ENCODE results near the gene NR0B1.

DNA sequence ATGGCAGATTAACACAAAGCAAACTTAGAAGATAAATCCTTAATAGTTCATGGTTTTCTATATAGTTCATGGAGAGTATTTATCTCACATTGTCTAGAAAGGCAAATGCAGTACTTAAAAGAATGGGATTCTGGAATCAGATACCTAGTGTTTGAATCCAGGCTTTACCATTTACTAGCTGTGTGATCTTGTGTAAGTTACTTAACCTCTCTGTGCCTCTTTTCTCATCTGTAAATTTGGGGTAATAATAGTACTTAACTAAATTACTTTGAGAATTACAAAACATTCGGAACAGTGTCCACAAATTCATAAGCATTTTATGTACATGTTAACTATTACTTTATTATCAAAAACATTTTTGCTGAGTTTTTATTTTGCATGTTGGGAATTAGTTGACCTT is 46.4 kb downstream of the NR0B1 start:
- TF ChIP-seq MXI1 (IDR thresholded peaks at IDR 0.05; ENCODE audit: borderline replicate concordance, low read depth, low read length) (no peak), POLR2A (IDR thresholded peaks at IDR 0.05; ENCODE audit: low read depth, low read length) (no peak), MAFK (IDR thresholded peaks at IDR 0.05; ENCODE audit: low read depth, low read length) (no peak), MAZ (IDR thresholded peaks at IDR 0.05; ENCODE audit: borderline replicate concordance, low read depth, low read length) (no peak), NFE2L2 (IDR thresholded peaks at IDR 0.05; ENCODE audit: low read depth, low read length) (no peak), FOS (IDR thresholded peaks at IDR 0.05; ENCODE audit: low read depth, low read length) (no peak), BHLHE40 (IDR thresholded peaks at IDR 0.05; ENCODE audit: low read depth, low read length) (no peak), RAD21 (IDR thresholded peaks at IDR 0.05; ENCODE audit: low read length) (no peak), CEBPB (IDR thresholded peaks at IDR 0.05; ENCODE audit: low read depth, low read length) (no peak)
- TF ChIP-seq, protein P1, sequence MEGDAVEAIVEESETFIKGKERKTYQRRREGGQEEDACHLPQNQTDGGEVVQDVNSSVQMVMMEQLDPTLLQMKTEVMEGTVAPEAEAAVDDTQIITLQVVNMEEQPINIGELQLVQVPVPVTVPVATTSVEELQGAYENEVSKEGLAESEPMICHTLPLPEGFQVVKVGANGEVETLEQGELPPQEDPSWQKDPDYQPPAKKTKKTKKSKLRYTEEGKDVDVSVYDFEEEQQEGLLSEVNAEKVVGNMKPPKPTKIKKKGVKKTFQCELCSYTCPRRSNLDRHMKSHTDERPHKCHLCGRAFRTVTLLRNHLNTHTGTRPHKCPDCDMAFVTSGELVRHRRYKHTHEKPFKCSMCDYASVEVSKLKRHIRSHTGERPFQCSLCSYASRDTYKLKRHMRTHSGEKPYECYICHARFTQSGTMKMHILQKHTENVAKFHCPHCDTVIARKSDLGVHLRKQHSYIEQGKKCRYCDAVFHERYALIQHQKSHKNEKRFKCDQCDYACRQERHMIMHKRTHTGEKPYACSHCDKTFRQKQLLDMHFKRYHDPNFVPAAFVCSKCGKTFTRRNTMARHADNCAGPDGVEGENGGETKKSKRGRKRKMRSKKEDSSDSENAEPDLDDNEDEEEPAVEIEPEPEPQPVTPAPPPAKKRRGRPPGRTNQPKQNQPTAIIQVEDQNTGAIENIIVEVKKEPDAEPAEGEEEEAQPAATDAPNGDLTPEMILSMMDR (conservative IDR thresholded peaks at IDR 0.05; ENCODE audit: low read depth, low read length), result no peak
- TF ChIP-seq, protein P2, sequence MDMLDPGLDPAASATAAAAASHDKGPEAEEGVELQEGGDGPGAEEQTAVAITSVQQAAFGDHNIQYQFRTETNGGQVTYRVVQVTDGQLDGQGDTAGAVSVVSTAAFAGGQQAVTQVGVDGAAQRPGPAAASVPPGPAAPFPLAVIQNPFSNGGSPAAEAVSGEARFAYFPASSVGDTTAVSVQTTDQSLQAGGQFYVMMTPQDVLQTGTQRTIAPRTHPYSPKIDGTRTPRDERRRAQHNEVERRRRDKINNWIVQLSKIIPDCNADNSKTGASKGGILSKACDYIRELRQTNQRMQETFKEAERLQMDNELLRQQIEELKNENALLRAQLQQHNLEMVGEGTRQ (IDR thresholded peaks at IDR 0.05; ENCODE audit: low read depth, low read length), result no peak
